GM20000 (cell line): ENCODE data around the gene RALGAPA2.
A peak's percentile ranks its signal among the peaks of the same experiment; 100 is the strongest.

Experiments used
- DNase-seq: peaks from one replicate; pipeline ENCODE4 v3.0.0; 2012; ENCODE audit warnings: low spot score
- CTCF ChIP-seq: IDR thresholded peaks from 2 replicates; pipeline ENCODE4 v1.5.1; 2012; ENCODE audit warnings: mild to moderate bottlenecking, control low read depth; ENCODE audit errors: extremely low read depth, missing control alignments

The RALGAPA2 gene

GRCh38 chr20:20720158-20720557 lies 7.7 kb upstream of the RALGAPA2 start:
- no peak for TF ChIP-seq CTCF
- DNase-seq, result no peak

GRCh38 chr20:20719411-20719810 lies 7.0 kb upstream of the RALGAPA2 start:
- TF ChIP-seq CTCF, result no peak

GRCh38 chr20:20713244-20713765 lies 861 bp upstream of the RALGAPA2 start:
- no peak for TF ChIP-seq CTCF
- DNase-seq, result no peak

More at GRCh38 chr20:20719411-20719810, 7.0 kb upstream of the RALGAPA2 start:
- no peak for DNase-seq

GRCh38 chr20:20712004-20712473 lies 405 bp downstream of the RALGAPA2 start:
- TF ChIP-seq CTCF, result no peak
- DNase-seq, result no peak

GRCh38 chr20:20711413-20711812 lies 1.0 kb downstream of the RALGAPA2 start:
- TF ChIP-seq CTCF, result no peak
- no peak for DNase-seq

GRCh38 chr20:20710443-20711315 lies 1.8 kb downstream of the RALGAPA2 start:
- DNase-seq, result peak; percentile 25
- TF ChIP-seq CTCF, result no peak

GRCh38 chr20:20709887-20710286 lies 2.6 kb downstream of the RALGAPA2 start:
- no peak for TF ChIP-seq CTCF

More at GRCh38 chr20:20709887-20710286, 2.6 kb downstream of the RALGAPA2 start:
- DNase-seq, result no peak
